ENCODE data around the gene GALNTL6.

DNA sequence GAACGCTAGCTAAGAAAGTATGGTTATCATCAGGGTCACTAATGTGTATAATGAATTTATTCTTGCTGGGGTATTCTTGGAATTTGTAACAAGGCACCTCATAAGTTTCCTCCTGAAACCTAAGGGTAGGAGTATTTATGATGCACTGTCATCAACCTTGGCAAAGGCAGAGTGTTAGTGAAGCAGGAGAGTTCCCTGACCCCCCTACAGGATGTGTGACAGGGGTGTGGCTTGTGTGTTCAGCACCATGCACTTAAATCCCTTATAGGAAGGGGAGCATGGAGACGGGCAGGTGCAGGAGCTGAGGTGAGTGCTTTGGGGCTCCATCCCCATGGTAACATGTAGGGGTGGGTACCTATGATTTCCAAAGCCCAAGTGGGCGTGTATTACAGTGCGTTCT, 237.7 kb downstream of the GALNTL6 start:
- TF ChIP-seq EZH2phosphoT487 (IDR thresholded peaks at IDR 0.05; ENCODE audit: insufficient read depth, low read depth) (no peak), EZH2 (IDR thresholded peaks at IDR 0.05; ENCODE audit: insufficient read depth, poor library complexity, severe bottlenecking) (no peak)
